SK-N-SH (cell line): ENCODE results near the gene SLC49A3. TPM values are rescaled to one million over a fixed set of nuclear protein-coding genes. Genes with fewer than 3 reads are reported as not detected.
A peak's percentile ranks its signal among the peaks of the same experiment; 100 is the strongest.

ENCODE experiments used
- CTCF ChIA-PET: fragments of 300-600, 350-600 bp; formaldehyde crosslinking; extraction: SDS; loops from one replicate; lab custom pipeline; 2021; lab: Yijun Ruan, JAX
- POLR2A ChIA-PET: fragments of 350-600 bp; sonication (Branson Sonifier 250); formaldehyde crosslinking; extraction: SDS; loops from one replicate; lab custom pipeline; 2020; ENCODE audit warnings: antibody characterized with exemption, inconsistent platforms; lab: Yijun Ruan, JAX
- DNase-seq: peaks from one replicate; pipeline ENCODE4 v3.0.0; 2012
- H2AFZ ChIP-seq: fragments of 200-600 bp; sonication (generic); 2 replicates; pipeline ENCODE4 v1.8.1; 2016; ENCODE audit warnings: antibody characterized with exemption, mild to moderate bottlenecking, low read depth
- H3F3A ChIP-seq: fragments of 200-600 bp; sonication (generic); replicated peaks from 2 replicates; pipeline ENCODE3; 2016; ENCODE audit warnings: antibody characterized with exemption, mild to moderate bottlenecking; ENCODE audit not compliant: insufficient read depth
- H3K27ac ChIP-seq, 2 experiments: fragments of 200-500 bp in 1 of 2; fragments of 200-600 bp in 1 of 2; sonication (Bioruptor generic) in 1 of 2; sonication (generic), shearing (Covaris generic) in 1 of 2; 2 replicates each; pipeline versions ENCODE4 v1.5.1 to v1.6.1; 2014 to 2016; ENCODE audit warnings: low read depth in 2 of 2, inconsistent platforms in 1 of 2, low read length in 1 of 2, mild to moderate bottlenecking in 1 of 2, mixed read lengths in 1 of 2
- H3K27me3 ChIP-seq: fragments of 200-600 bp; sonication (generic), shearing (Covaris generic); 2 replicates; pipeline ENCODE4 v1.6.1; 2016; ENCODE audit warnings: mixed run types; ENCODE audit not compliant: insufficient read depth
- H3K36me3 ChIP-seq, 2 experiments: fragments of 200-500 bp in 1 of 2; fragments of 200-600 bp in 1 of 2; sonication (Bioruptor generic) in 1 of 2; sonication (generic) in 1 of 2; replicated peaks in 1 of 2; 2 replicates each; pipeline versions ENCODE3 to v1.5.1; 2014 to 2016; ENCODE audit warnings: low read length in 1 of 2, mild to moderate bottlenecking in 1 of 2; ENCODE audit not compliant: insufficient read depth in 2 of 2, control insufficient read depth in 1 of 2
- H3K4me1 ChIP-seq, 2 experiments: fragments of 200-500 bp in 1 of 2; fragments of 200-600 bp in 1 of 2; sonication (Bioruptor generic) in 1 of 2; sonication (generic), shearing (Covaris generic) in 1 of 2; 2 replicates each; pipeline versions ENCODE4 v1.5.1 to v1.6.1; 2014 to 2016; ENCODE audit warnings: low read depth in 1 of 2, low read length in 1 of 2, mixed run types in 1 of 2; ENCODE audit not compliant: insufficient read depth in 2 of 2, control insufficient read depth in 1 of 2
- H3K4me2 ChIP-seq: fragments of 200-600 bp; sonication (generic), shearing (Covaris generic); 2 replicates; pipeline ENCODE4 v1.6.1; 2017; ENCODE audit warnings: mixed run types
- H3K4me3 ChIP-seq, 2 experiments: fragments of 200-500 bp in 1 of 2; fragments of 200-600 bp in 1 of 2; sonication (Bioruptor generic) in 1 of 2; sonication (generic), shearing (Covaris generic) in 1 of 2; 2 replicates each; pipeline versions ENCODE4 v1.5.1 to v1.8.1; 2014 to 2016; ENCODE audit warnings: low read depth in 2 of 2, inconsistent platforms in 1 of 2, low read length in 1 of 2, mild to moderate bottlenecking in 1 of 2, mixed read lengths in 1 of 2, moderate library complexity in 1 of 2
- H3K79me2 ChIP-seq: fragments of 200-600 bp; sonication (generic); 2 replicates; pipeline ENCODE4 v1.8.1; 2017; ENCODE audit warnings: mild to moderate bottlenecking; ENCODE audit not compliant: insufficient read depth
- H3K9ac ChIP-seq: fragments of 200-600 bp; sonication (generic); 2 replicates; pipeline ENCODE4 v1.6.1; 2017; ENCODE audit warnings: mixed run types
- H3K9me2 ChIP-seq: fragments of 200-600 bp; sonication (generic); 2 replicates; pipeline ENCODE4 v1.6.1; 2017; ENCODE audit warnings: mixed run types
- H3K9me3 ChIP-seq: fragments of 200-600 bp; sonication (generic); 2 replicates; pipeline ENCODE4 v1.6.1; 2017; ENCODE audit warnings: mixed run types, mild to moderate bottlenecking, moderate library complexity
- H4K20me1 ChIP-seq: fragments of 200-600 bp; sonication (generic); 2 replicates; pipeline ENCODE4 v1.6.1; 2017; ENCODE audit warnings: mild to moderate bottlenecking, mixed run types; ENCODE audit not compliant: insufficient read depth
- CHD2 ChIP-seq: fragments of 150-350 bp; IDR thresholded peaks from 2 replicates; pipeline ENCODE4 v1.6.1; 2018; ENCODE audit warnings: low read length; ENCODE audit not compliant: partially characterized antibody
- ELF1 ChIP-seq: IDR thresholded peaks from 2 replicates; pipeline ENCODE4 v1.4.0; 2012
- EZH2phosphoT487 ChIP-seq: fragments of 200-600 bp; sonication (generic); IDR thresholded peaks from 2 replicates; pipeline ENCODE4 v1.6.1; 2017; ENCODE audit warnings: low read depth, mixed run types, mild to moderate bottlenecking, antibody characterized with exemption, moderate library complexity, borderline replicate concordance
- FOXJ3 ChIP-seq: sonication (generic); formaldehyde crosslinking; IDR thresholded peaks from 2 replicates; pipeline ENCODE4 v1.5.1; 2020; ENCODE audit warnings: mild to moderate bottlenecking, missing genetic modification reagents
- JUND ChIP-seq: IDR thresholded peaks from 2 replicates; pipeline ENCODE4 v1.4.0; 2012
- NFIC ChIP-seq: IDR thresholded peaks from 2 replicates; pipeline ENCODE4 v1.4.0; 2012; ENCODE audit warnings: borderline replicate concordance
- RCOR1 ChIP-seq: fragments of 150-350 bp; IDR thresholded peaks from 2 replicates; pipeline ENCODE4 v1.6.1; 2017; ENCODE audit warnings: antibody characterized with exemption, low read length
- RFX5 ChIP-seq: IDR thresholded peaks from 2 replicates; pipeline ENCODE4 v1.6.1; 2012; ENCODE audit warnings: mild to moderate bottlenecking, improper control_type of control experiment, low read length
- RXRA ChIP-seq: IDR thresholded peaks from 2 replicates; pipeline ENCODE4 v1.4.0; 2012; ENCODE audit warnings: low read depth, mild to moderate bottlenecking, borderline replicate concordance
- SMC3 ChIP-seq: IDR thresholded peaks from 2 replicates; pipeline ENCODE4 v1.6.1; 2012; ENCODE audit warnings: low read depth, low read length, improper control_type of control experiment
- TAF1 ChIP-seq: IDR thresholded peaks from 2 replicates; pipeline ENCODE4 v1.6.1; 2012; ENCODE audit warnings: low read depth, mild to moderate bottlenecking, low read length, moderate library complexity, borderline replicate concordance
- TEAD4 ChIP-seq: IDR thresholded peaks from 2 replicates; pipeline ENCODE4 v1.4.0; 2012; ENCODE audit warnings: mild to moderate bottlenecking, borderline replicate concordance; ENCODE audit not compliant: insufficient read depth
- WGBS: methylation state at CpG from one replicate; pipeline ENCODE4 v1.1.6; 2017; ENCODE audit warnings: low lambda C conversion rate; 5-methylcytosine and 5-hydroxymethylcytosine counted together
- polyA plus RNA-seq, 3 experiments: library from polyadenylated mRNA; depleted of rRNA; stranded (reverse); fragments of >200 nt; gene quantifications; 2 replicates each; pipeline ENCODE4 v1.2.3, GENCODE V29; 2012
- TF ChIP-seq, protein P1 (sequence below): IDR thresholded peaks from 2 replicates; pipeline ENCODE4 v1.4.0; 2012; ENCODE audit warnings: low read depth, borderline replicate concordance
- TF ChIP-seq, protein P2 (sequence below): IDR thresholded peaks from 2 replicates; pipeline ENCODE4; 2012

The SLC49A3 gene
- polyA plus RNA-seq, 1 of the 3 experiments (the other 2 are of a cell fraction): 0.05 TPM

DNA sequence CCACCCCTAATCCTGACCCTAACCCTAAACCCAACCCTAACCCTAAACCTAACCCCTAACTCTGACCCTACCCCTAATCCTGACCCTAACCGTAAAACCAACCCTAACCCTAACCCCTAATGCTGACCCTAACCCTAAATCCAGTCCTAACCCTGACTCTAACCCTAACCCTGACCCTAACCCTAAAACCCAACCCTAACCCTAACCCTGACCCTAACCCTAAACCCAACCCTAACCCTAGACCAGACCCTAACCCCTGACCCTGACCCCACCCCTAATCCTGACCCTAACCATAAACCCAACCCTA is 16.0 kb upstream of the SLC49A3 start:
- no peak for DNase-seq
- Histone ChIP-seq H3K9ac (no peak overlapping the region), H3K4me1 (peaks cover 0 to 21% of the 10 kb centered on the region in 2 experiments; a peak in 2 of 4 replicates), H3K36me3 (peaks cover 0 to 2% of the 10 kb centered on the region in 2 experiments), H4K20me1 (peaks cover 26% of the 10 kb centered on the region), H3K9me3 (no peaks in the 10 kb centered on the region), H3K4me3 (peak overlapping the region in 1 of 2 experiments; percentile 62; a peak in 1 of 4 replicates)
- TF ChIP-seq RXRA: no peak
- TF ChIP-seq, all 33 proteins: peak for 0
- Histone ChIP-seq H3K27ac (no peak overlapping the region), H3K27me3 (no peaks in the 10 kb centered on the region), H3K9me2 (no peaks in the 10 kb centered on the region), H3F3A (peaks cover 3% of the 10 kb centered on the region), H3K79me2 (peaks cover 38% of the 10 kb centered on the region), H2AFZ (no peak overlapping the region), H3K4me2 (peak overlapping the region; percentile 65; the same call in 1 of the 2 replicates)
- ChIA-PET CTCF (interaction anchor here (0.7 kb wide), 1 partner anchor 38 kb away, joined by 3 read pairs; no protein-coding TSS in a partner anchor), POLR2A (no interaction called here)
- WGBS: 100% methylated on average over 1 of the region's 1 CpG

DNA sequence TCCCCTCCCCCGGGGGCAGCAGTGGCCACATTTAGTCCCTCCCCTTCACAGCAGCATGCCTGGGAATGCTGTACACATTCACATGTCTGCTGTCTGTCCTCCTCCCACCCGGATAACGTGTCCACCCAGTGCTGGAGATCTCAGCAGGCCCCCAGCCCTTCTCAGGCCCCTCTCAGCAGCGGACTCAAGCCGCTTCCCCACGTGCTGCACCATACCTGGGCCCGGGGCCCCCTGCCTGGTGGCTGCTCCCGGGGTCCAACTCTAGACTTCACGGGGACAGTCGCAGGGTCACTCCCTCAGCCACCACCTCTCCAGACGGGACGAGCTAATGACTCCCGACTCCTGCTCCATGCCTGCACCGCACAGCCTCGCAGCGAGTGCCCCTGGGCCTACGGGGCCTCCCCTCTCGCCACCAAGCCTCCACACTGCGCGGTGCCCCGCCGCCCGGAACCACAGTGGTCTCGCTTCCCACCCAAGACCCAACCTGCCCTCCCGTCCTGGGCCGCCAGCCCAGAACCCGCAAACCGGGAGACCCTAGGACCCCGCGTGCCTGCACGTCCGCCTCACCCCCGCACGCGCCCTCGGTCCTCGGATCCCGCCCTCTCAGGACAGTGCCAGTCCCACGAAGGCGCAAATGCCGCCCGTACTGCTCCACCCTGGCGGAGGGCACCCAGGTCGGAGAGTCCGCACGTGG is 15.4 kb upstream of the SLC49A3 start:
- Histone ChIP-seq H3K9ac (no peak overlapping the region), H4K20me1 (peaks cover 21% of the 10 kb centered on the region), H3F3A (peaks cover 3% of the 10 kb centered on the region), H3K36me3 (no peaks in the 10 kb centered on the region), H2AFZ (no peak overlapping the region), H3K27me3 (no peaks in the 10 kb centered on the region), H3K9me3 (no peaks in the 10 kb centered on the region), H3K79me2 (peaks cover 33% of the 10 kb centered on the region), H3K4me3 (no peak overlapping the region), H3K27ac (no peak overlapping the region)
- 96% methylated on average over 27 of the region's 46 CpGs for WGBS
- DNase-seq: peak; percentile 35
- POLR2A ChIA-PET: interaction anchor here (1.4 kb wide), 1 partner anchor 17 kb away, joined by 3 read pairs; no protein-coding TSS in a partner anchor
- CTCF ChIA-PET: interaction anchor here (2.4 kb wide), 1 partner anchor 20 kb away, joined by 8 read pairs; no protein-coding TSS in a partner anchor
- TF ChIP-seq TAF1 (no peak), JUND (no peak), RXRA (no peak), RCOR1 (no peak), TEAD4 (no peak)
- TF ChIP-seq, all 33 proteins: peak for 0
- peaks cover 0 to 17% of the 10 kb centered on the region in 2 experiments; a peak in 2 of 4 replicates for H3K4me1 ChIP-seq
- H3K9me2 ChIP-seq: no peaks in the 10 kb centered on the region
- H3K4me2 ChIP-seq: no peak overlapping the region

DNA sequence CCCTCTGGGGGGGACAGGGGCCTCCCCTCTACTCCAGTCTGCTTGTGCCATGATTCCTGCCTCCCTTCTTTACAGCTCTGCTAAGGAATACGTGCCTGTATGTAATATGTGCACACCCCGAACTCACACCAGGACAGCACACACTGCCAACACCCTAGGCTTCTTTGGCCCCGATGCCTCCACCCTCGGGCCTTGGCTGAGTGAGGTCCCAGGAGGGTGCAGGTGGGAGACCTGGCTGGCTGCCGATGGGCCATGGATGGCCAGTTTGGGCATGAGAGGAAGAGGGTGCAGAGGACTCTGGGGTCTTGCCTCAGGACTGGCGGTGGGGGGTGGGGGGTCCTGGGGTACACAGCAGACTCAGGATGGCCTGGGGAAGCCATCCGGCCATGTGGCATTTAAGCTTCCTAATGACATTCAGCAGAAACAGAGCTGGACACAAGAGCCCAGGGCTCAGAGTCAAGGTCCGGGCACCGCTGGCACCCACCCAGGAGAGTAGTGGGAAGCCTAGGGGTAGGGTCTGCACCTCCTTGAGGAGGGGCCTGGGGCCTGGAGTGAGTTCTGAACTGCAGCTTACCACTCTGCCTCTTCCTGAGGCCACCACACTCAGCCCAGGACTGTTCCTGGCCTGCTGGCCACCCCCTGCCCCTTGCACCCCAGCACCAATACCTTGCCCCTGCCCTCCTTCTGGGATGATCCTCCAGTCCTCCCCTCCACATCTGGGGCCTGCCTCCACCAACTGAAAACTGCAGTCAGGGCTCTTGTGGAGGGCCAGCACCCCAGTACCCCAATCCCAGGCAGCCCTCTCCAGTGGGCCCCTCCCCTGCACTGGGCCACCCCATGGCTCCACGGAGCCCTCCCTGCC is 14.6 kb upstream of the SLC49A3 start:
- TF ChIP-seq SMC3 (no peak), ELF1 (no peak), CHD2 (no peak), RXRA (no peak), FOXJ3 (CRISPR knock-in tag) (no peak), EZH2phosphoT487 (no peak), NFIC (no peak), RFX5 (no peak)
- TF ChIP-seq, protein P1, sequence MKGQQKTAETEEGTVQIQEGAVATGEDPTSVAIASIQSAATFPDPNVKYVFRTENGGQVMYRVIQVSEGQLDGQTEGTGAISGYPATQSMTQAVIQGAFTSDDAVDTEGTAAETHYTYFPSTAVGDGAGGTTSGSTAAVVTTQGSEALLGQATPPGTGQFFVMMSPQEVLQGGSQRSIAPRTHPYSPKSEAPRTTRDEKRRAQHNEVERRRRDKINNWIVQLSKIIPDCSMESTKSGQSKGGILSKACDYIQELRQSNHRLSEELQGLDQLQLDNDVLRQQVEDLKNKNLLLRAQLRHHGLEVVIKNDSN: no peak
- TF ChIP-seq, protein P2, sequence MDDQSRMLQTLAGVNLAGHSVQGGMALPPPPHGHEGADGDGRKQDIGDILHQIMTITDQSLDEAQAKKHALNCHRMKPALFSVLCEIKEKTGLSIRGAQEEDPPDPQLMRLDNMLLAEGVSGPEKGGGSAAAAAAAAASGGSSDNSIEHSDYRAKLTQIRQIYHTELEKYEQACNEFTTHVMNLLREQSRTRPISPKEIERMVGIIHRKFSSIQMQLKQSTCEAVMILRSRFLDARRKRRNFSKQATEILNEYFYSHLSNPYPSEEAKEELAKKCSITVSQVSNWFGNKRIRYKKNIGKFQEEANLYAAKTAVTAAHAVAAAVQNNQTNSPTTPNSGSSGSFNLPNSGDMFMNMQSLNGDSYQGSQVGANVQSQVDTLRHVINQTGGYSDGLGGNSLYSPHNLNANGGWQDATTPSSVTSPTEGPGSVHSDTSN: no peak
- CTCF ChIA-PET: interaction anchor here (0.7 to 2.4 kb wide), 3 partner anchors 19 to 39 kb away, joined by 3 to 8 read pairs (median 4); partner anchors contain the start of gene ATP5ME

More for the DNA sequence above, 14.6 kb upstream of the SLC49A3 start:
- H3K27ac ChIP-seq: no peak overlapping the region
- peaks cover 2% of the 10 kb centered on the region for H3F3A ChIP-seq
- H3K4me2 ChIP-seq: no peak overlapping the region
- no peak for DNase-seq
- H3K9ac ChIP-seq: no peak overlapping the region
- no peak overlapping the region for H3K4me3 ChIP-seq
- H3K79me2 ChIP-seq: peaks cover 25% of the 10 kb centered on the region
- no peaks in the 10 kb centered on the region for H3K9me2 ChIP-seq
- no peak overlapping the region for H2AFZ ChIP-seq
- no peaks in the 10 kb centered on the region for H3K9me3 ChIP-seq
- H4K20me1 ChIP-seq: peaks cover 13% of the 10 kb centered on the region
- H3K4me1 ChIP-seq: peaks cover 0 to 13% of the 10 kb centered on the region in 2 experiments; a peak in 1 of 4 replicates
- H3K36me3 ChIP-seq: no peaks in the 10 kb centered on the region
- 65% methylated on average over 6 of the region's 10 CpGs for WGBS
- no peaks in the 10 kb centered on the region for H3K27me3 ChIP-seq
- POLR2A ChIA-PET: interaction anchor here (1.4 kb wide), 1 partner anchor 17 kb away, joined by 3 read pairs; no protein-coding TSS in a partner anchor
